ENCODE measurements around the gene COL26A1. TPM values are rescaled to one million over a fixed set of nuclear protein-coding genes. Genes with fewer than 3 reads are reported as not detected.

Gene COL26A1
- total RNA-seq, 6 experiments from 2014 or later, result 1.4 to 5.4 (median 3.0) TPM

- no peaks in the 10 kb centered on the region for H3K9me3 ChIP-seq
- intact Hi-C loops (cut with DNase I), result loop anchor here in 1 of 2 donors (10.0 kb wide), 1 partner anchor 46 kb away; the partner anchor contains the start of gene COL26A1
- WGBS (ENCODE audit: insufficient coverage, low coverage, low lambda C conversion rate, missing lambda C conversion rate), result 11% methylated on average over 12 of the region's 16 CpGs
- H3K4me1 ChIP-seq, result no peaks in the 10 kb centered on the region
- ATAC-seq (peak; percentile 83 to 96 (median 92)), DNase-seq (peak; percentile 51 to 64 (median 62))
- no peaks in the 10 kb centered on the region for H3K27me3 ChIP-seq
- no peak overlapping the region for H3K27ac ChIP-seq
- TF ChIP-seq CTCF (IDR thresholded peaks at IDR 0.05), result peak; percentile 84 to 93 (median 88)
- no peak for TF ChIP-seq POLR2A (IDR thresholded peaks at IDR 0.05)
- no peaks in the 10 kb centered on the region for H3K36me3 ChIP-seq
- no peak overlapping the region for H3K4me3 ChIP-seq
Observed at GRCh38 chr7:101410743-101411507, 48.2 kb downstream of the COL26A1 start.

GRCh38 chr7:101411508-101411874 lies 48.8 kb downstream of the COL26A1 start:
- no peak overlapping the region for H3K4me3 ChIP-seq
- 29% methylated on average over 4 of the region's 4 CpGs for WGBS (ENCODE audit: insufficient coverage, low coverage, low lambda C conversion rate, missing lambda C conversion rate)
- DNase-seq, result no peak
- TF ChIP-seq CTCF (IDR thresholded peaks at IDR 0.05) (no peak), POLR2A (IDR thresholded peaks at IDR 0.05) (no peak)
- H3K36me3 ChIP-seq, result no peaks in the 10 kb centered on the region
- H3K27me3 ChIP-seq, result no peaks in the 10 kb centered on the region
- intact Hi-C loops (cut with DNase I), result loop anchor here in 1 of 2 donors (10.0 kb wide), 1 partner anchor 47 kb away; the partner anchor contains the start of gene COL26A1
- no peaks in the 10 kb centered on the region for H3K9me3 ChIP-seq
- ATAC-seq, result peak in 3 of 4 donors; percentile 11 to 24 (median 17)
- no peak overlapping the region for H3K27ac ChIP-seq
- H3K4me1 ChIP-seq, result no peaks in the 10 kb centered on the region

GRCh38 chr7:101412976-101413375 lies 50.3 kb downstream of the COL26A1 start:
- Histone ChIP-seq H3K36me3 (no peaks in the 10 kb centered on the region), H3K27ac (no peak overlapping the region), H3K4me1 (no peaks in the 10 kb centered on the region), H3K4me3 (no peak overlapping the region), H3K9me3 (no peaks in the 10 kb centered on the region), H3K27me3 (no peaks in the 10 kb centered on the region)
- TF ChIP-seq POLR2A (IDR thresholded peaks at IDR 0.05) (no peak), CTCF (IDR thresholded peaks at IDR 0.05) (no peak)
- DNase-seq, result no peak
- intact Hi-C loops (cut with DNase I), result loop anchor here in 1 of 2 donors (10.0 kb wide), 1 partner anchor 48 kb away; the partner anchor contains the start of gene COL26A1
- no peak for ATAC-seq
- 74% methylated on average over 3 of the region's 12 CpGs for WGBS (ENCODE audit: insufficient coverage, low coverage, low lambda C conversion rate, missing lambda C conversion rate)

GRCh38 chr7:101418694-101419093 lies 56.0 kb downstream of the COL26A1 start:
- ATAC-seq (no peak), DNase-seq (no peak)
- H3K27ac ChIP-seq, result no peak overlapping the region
- no peaks in the 10 kb centered on the region for H3K36me3 ChIP-seq
- intact Hi-C loops (cut with DNase I), result loop anchor here in 1 of 2 donors (10.0 kb wide), 1 partner anchor 54 kb away; the partner anchor contains the start of gene COL26A1
- H3K27me3 ChIP-seq, result no peaks in the 10 kb centered on the region
- H3K4me3 ChIP-seq, result no peak overlapping the region
- 78% methylated on average over 5 of the region's 5 CpGs for WGBS (ENCODE audit: insufficient coverage, low coverage, low lambda C conversion rate, missing lambda C conversion rate)
- H3K9me3 ChIP-seq, result no peaks in the 10 kb centered on the region
- TF ChIP-seq POLR2A (IDR thresholded peaks at IDR 0.05) (no peak), CTCF (IDR thresholded peaks at IDR 0.05) (no peak)
- H3K4me1 ChIP-seq, result no peaks in the 10 kb centered on the region
